GM18517 (cell line): ENCODE results near the gene EHD4.

Source experiments
- ATAC-seq: cut with Tn5 transposase; IDR thresholded peaks from one replicate; pipeline ENCODE4 v1.9.1; 2021; ENCODE audit warnings: mild to moderate bottlenecking, moderate library complexity; ENCODE audit not compliant: unreplicated experiment

Gene EHD4

GRCh38 chr15:41882689-41883483, 89.5 kb downstream of the EHD4 start:
- ATAC-seq, result no peak

DNA sequence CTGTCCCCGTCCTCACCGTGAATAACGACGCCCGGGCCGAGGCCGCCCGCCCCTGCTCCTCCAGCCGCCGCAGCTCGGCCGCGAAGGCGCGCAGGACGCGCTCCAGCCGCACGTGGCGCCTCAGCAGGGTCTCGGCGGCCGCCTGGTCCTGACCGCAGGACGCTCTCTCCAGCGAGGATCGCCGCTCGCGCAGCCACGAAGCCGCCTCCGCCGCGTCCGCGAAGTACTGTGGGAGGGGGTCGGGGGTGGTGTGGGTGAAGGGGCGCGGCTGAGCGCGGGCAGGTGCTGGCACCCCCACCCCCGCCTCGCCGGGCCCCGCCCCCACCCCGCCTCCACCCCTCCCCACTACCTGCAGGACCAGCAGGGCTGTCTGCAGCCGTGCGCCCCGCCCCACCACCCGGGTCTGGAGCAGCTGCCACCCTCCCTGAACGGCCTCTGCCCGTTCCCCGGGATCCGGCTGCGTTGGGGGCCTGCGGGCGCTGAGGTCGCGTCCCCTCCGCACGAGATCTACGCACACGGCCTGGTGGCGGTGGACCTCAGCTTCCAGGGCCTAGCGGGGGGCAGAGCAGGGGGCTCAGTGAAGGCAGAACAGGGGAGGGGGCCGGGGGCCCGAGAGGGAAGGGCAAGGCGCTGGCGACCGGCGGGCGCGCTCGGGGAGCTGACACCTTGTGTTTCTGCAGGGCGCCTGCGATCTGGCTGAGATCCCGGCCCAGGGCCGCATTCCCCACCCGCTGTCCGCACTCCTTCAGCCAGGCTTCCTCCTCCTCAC, 90.3 kb downstream of the EHD4 start:
- ATAC-seq, result no peak

GRCh38 chr15:41881550-41881919, 90.8 kb downstream of the EHD4 start:
- ATAC-seq, result no peak

GRCh38 chr15:41881086-41881485, 91.3 kb downstream of the EHD4 start:
- ATAC-seq, result no peak

- ATAC-seq, result no peak
Observed at GRCh38 chr15:41880156-41880877, 92.0 kb downstream of the EHD4 start.

GRCh38 chr15:41879321-41879845, 93.0 kb downstream of the EHD4 start:
- no peak for ATAC-seq

DNA sequence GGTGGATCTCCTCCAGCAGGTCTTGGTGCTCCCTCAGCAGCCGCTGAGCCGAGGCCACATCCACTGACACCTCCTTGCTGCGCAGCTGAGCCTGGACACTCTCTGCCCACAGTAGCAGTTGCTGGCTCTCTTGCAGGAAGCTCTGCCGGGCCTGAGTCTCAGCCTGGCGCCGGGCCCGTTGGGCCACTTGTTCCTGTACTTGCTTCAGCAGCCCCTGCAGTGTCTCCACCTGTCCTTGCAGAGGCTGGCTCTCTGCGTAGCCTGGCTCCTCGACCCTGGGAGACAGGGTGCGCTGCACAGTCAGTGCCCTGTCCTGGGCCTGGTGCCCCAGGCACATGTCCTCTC, 94.0 kb downstream of the EHD4 start:
- ATAC-seq, result no peak

- ATAC-seq, result no peak
Observed at GRCh38 chr15:41877631-41878354, 94.6 kb downstream of the EHD4 start.

GRCh38 chr15:41876689-41877088, 95.7 kb downstream of the EHD4 start:
- ATAC-seq, result no peak

DNA sequence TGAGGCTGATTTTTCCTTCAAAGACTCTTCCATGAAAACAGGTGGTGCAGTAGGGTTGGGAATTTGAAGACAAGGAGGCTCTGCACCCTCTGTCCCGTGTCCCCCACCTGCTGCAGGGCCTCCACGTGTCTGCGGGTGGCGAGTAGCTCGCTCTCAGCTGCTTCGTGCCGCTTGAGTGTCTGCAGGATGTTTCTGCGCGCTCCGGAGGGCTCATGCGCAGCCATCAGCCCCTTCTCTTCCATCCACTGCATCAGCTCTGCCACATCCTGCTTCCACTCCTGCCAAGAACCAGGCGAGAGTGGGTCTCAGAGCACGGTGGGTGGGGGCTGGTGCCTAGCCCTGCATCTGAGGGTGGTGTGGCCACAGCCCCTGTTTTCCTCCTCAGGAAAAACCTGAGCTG, 96.3 kb downstream of the EHD4 start:
- ATAC-seq, result no peak

DNA sequence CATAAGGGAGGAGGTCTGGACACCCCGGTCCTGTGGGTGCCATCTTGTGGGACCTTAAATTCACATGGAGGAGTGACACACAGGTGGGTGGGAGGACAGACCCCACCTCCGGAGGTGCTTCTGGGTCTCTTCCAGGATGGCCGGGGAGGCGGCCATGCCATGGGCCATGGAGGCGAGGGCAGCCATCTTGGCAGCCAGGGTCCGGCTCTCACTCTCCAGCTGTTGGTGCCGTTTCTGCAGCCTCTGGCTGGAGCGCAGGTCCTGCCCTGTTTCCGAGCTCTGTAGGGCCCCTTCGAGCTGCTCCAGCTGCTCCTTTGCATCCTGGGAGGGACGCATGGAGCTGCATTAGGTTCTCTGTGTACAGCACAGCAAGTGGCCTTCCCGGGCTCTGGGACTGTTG, 97.6 kb downstream of the EHD4 start:
- no peak for ATAC-seq

- no peak for ATAC-seq
Observed at GRCh38 chr15:41873711-41874110, 98.6 kb downstream of the EHD4 start.

DNA sequence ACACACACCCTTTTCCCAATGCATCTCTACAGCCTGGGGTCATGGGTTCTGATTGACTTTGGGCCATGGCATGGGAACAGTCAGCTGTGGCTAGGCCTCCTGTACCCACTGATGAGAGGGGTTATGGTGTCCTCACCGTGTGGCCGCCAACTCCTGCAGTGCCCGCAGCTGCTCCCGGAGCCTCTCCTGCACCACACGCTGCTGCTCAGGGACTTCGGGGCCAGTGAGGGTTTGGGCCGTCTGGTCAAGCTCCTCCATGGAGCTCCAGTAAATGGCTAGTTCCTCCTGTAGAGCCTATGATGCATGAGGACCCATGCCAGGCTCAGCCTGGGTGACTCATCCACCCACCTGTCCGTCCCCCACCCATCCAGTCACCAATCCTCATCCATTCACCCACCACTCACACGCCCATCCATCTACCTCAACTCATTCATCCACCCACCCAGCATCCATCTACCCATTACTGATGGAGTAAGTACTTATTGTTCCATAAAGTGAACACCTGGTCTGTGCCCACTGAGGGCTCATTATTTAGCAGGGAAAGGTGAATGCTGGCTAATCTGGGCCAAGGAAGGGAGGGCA, 100.1 kb downstream of the EHD4 start:
- ATAC-seq, result no peak

DNA sequence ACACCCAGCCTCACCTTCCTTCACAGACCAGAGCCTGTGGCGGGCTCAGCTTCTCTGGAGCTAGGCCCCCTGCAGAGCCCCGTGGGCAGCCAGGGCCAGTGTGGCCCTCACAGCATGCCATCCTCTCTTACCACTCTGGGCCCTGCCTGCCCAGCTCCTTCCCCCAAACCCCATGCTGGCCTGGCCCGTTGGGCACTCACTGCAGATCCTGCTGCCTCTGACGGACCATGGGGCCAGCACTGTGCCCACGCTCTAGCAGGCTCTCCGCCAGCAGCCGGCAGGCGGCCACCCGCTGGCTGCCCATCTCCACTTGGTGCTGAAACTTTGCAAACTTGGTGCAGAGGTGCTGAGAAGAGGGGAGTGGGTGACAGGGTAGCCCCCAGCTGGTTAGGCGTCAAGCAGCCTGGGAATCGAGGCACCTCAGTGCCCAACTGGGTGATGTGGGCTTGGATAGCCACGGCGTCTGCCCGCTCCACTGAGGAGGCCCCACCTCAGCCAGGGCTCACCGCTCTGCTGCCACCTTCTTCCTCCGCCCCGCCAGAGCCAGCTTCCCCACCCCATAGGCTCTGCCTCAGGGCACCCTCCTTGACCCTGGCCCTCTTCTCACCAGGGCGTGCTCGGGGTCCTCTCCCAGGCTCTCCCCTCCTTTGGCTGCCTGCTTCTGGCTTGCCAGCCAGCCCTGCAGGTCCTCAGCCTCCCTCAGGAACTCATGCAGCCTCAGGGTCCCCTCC, 101.0 kb downstream of the EHD4 start:
- no peak for ATAC-seq

- no peak for ATAC-seq
Observed at GRCh38 chr15:41870689-41871081, 101.7 kb downstream of the EHD4 start.

DNA sequence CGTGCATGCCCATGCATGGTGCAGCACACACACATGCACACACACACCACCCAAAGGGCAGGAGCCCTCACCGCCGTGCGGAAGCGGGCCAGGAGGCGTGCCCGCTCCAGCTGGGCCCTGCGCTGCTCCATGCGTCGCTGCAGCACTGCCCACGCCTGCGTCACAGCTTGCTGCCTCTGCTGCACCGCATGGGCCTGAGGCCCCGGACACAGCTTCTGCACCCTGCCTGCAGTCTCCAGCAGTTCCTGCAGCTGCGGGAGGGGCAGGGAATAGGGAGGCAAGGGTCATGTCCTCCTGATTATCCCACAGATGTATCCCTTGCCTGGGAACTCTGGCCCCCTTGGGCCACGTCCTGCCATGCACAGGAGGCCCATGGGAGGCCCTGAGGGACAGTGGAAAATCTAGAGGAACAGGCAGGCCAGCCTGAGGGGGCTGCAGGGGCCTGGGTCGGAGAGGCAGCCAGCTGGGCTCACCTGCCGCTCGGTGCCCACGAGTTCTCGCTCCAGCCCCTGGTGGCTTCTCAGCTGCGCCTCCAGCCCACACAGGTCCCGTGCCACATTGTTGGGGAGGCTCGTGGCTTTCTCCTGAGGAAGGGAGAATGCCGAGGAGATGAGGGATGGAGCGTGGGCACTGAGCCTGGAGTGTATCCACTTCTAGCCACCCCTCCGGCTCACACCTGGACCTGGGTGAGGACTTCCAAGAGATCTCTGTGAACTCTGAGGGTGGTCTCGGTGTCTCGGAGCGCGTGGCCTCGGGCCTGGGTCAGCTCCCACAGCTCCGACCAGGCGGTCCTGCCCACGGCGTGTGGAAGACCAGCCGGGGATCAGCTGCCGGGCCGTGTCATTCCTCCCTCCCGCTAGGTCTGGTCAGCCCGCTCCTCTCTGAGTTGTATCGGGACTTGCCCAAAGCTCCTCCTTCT, 102.3 kb downstream of the EHD4 start:
- no peak for ATAC-seq

DNA sequence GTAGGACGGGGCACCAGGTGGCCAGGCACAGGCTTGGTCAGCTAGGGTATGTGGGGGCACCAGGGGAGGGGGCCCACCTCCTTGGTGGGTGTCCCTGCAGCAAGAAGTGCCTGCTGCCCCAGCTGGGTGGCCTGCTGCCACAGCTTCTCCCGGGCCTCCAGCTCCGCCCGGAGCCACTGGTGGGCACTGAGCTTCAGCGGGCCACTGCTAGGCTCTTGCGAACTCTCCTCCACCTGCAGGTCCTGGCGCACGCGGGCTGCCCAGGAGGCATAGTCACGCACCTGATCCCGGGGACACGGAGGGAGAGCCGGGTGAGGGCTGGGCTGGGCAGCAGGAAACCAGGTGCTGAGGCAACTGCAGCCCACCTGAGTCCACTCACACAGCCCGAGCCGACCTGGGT, 104.0 kb downstream of the EHD4 start:
- ATAC-seq, result no peak

DNA sequence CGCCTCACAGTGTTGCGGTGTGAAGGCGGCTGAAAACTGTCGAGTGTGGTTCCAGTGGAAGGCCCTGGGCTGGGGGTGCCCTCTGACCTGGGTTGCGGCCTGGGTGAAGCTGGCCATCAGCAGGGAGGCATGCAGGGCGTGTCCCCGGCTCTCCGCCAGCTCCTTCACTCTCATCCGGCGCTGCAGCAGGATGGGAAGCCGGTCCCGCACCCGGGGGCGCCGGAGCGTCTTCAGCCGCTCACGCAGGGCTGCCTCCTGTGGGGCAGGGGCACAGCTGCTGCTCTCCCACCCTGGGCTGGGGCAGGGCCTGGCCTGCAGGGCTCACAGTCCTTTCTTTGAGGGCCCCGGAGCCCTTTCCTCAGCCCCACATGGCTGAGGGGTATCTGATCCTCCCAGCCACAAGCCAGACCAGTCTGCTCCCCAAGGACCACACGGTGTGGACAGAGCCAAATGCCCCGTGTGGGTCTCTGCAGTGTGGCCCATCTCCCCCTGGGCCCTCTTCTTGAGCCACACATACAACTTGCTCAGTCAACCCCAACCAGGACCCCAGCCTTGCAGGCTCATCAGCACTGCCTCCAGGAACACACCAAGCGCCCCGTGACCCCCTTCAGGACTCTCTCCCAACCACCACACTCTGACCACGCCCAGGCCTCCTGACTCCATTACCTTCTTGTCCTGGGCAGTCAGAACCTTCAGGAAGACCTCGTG, 105.3 kb downstream of the EHD4 start:
- ATAC-seq, result no peak
